NCI-H2081 (cell line): ENCODE data around the gene NFX1.
"Not testable (repeated sequence)": the region's sequence is repeated elsewhere in the genome, so short reads cannot be mapped to it uniquely, and the experiment has no call there.

Source experiments
- DNase-seq, 2 experiments: peaks; one replicate each; lab custom pipeline; 2025; lab: John Stamatoyannopoulos, UW

NFX1 gene

GRCh38 chr9:33388110-33388994 lies 98.0 kb downstream of the NFX1 start:
- no peak for DNase-seq

DNA sequence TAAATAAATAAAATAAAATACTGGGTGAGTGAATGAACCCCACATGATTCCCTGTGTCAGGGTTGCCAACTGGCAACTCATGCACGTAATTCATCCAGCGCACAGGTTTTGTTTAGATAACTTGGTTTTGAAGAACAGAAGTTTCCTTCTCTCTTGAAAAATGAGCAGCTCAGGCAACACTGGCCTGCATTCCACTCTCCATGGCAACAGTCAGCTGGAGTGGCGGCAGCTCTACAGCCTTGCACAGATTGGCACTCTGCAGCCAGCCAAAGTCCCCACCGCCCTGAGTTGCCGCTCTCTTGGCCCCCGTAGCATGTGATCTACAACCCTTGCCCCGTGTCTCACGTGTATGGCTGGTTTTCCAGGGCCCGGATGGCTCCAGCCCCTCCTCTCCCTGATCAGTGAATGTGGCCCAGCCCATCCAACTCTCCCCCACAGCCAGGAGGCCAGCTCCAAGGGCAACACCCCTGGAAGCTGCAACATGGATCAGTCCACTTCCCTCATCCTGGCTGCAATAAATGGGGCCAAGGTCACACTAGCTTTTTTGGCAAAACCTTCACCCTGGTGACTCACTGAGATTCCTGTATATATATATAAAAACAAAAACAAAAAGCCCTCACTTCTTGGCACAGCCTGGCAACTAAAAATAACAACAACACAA lies 100.9 kb downstream of the NFX1 start:
- DNase-seq = not testable (repeated sequence)

- not testable (repeated sequence) for DNase-seq
Measured at GRCh38 chr9:33392591-33393021, 102.3 kb downstream of the NFX1 start.

GRCh38 chr9:33393581-33393980 lies 103.3 kb downstream of the NFX1 start:
- DNase-seq = no peak

- DNase-seq = not testable (repeated sequence)
Measured at GRCh38 chr9:33393986-33394385, 103.7 kb downstream of the NFX1 start.

GRCh38 chr9:33395159-33395879 lies 105.0 kb downstream of the NFX1 start:
- DNase-seq = not testable (repeated sequence)

DNA sequence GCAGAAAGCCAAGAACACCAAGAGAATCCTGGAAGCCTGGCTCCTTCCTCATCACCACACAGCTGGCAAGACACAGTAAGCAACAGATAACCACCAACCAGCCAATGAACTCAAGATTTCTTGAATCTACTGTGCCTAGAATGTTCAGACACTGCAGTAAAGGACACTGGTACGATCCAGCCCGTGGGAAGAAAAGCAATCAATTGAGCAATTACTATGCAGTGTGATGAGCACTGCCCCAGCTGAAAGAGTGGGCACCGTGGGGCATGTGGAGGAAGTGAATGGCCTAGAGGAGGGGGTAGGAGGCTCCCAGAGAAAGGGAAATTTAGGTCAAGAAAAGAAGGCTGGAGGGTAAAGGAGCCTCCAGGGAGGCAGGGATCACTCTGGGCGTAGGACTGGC lies 107.5 kb downstream of the NFX1 start:
- not testable (repeated sequence) for DNase-seq

- not testable (repeated sequence) for DNase-seq
Measured at GRCh38 chr9:33399047-33399446, 108.7 kb downstream of the NFX1 start.

GRCh38 chr9:33401809-33402208 lies 111.5 kb downstream of the NFX1 start:
- not testable (repeated sequence) for DNase-seq

GRCh38 chr9:33402371-33402770 lies 112.1 kb downstream of the NFX1 start, which contains the start of gene AQP7:
TSS of gene AQP7 (minus strand) at chr9:33402568. CDS start at chr9:33401262, 1,306 bp downstream.
- not testable (repeated sequence) for DNase-seq

DNA sequence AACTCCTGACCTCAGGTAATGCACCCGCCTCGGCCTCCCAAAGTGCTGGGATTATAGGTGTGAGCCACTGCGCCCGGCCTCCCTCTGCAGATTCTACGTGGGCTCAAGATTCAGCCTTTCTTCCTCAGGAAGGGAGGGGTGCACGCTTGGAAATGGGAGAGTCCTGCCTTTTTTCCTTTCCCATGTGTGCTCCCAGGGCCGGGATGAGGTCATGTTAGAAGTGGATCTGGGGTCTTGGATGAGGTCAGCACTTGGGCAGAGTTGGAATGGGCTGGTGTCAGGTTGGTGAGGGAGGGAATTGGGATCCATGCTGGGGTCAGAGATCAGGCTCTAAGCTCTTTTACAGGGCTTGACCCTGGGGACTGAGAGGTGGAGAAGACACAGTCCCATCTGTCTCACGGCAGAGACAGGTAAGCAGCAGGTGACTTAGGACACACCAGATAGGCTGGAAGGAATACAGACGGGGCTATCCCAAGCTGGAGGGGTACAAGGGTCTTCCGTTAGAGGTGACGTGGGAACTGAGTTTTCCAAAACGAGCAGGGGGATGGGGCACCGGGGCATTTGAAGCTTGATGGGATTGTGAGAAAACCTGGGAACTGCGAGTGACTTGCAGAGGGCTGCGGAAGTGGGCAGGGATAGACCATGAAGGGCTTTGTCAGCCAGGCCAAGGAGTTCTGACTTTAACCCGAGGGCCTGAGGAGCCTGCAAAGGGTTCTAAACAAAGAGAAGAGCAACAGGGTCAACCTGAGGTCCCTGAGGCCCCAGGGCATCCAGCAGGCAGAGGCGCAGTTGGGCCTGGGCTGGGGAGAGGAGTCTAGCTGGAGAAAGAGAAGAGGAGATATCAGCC lies 113.8 kb downstream of the NFX1 start:
- no peak for DNase-seq

GRCh38 chr9:33404788-33405362 lies 114.6 kb downstream of the NFX1 start:
- no peak for DNase-seq

GRCh38 chr9:33407061-33407460 lies 116.7 kb downstream of the NFX1 start:
- no peak for DNase-seq

DNA sequence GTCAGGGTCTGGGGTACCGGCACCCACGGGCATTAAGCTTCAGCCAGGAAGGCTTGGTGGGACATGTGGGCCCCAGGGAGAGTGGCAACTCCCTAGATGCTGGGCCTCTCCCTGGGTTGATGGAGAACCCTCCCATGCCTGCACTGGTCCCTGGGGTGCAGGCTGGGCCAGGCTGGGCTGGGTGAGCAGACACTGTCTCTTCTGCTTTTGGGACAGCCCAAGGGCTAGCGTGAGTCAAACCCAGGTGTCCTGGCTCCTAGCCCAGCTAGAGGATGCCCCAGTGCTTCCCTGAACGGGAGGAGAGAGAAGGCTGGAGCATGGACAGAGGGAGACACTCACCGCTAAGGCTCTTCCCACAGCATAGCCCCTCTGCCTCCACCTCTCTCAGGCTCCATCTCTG lies 117.8 kb downstream of the NFX1 start:
- no peak for DNase-seq

- DNase-seq = no peak
Measured at GRCh38 chr9:33414268-33414667, 124.0 kb downstream of the NFX1 start.

DNA sequence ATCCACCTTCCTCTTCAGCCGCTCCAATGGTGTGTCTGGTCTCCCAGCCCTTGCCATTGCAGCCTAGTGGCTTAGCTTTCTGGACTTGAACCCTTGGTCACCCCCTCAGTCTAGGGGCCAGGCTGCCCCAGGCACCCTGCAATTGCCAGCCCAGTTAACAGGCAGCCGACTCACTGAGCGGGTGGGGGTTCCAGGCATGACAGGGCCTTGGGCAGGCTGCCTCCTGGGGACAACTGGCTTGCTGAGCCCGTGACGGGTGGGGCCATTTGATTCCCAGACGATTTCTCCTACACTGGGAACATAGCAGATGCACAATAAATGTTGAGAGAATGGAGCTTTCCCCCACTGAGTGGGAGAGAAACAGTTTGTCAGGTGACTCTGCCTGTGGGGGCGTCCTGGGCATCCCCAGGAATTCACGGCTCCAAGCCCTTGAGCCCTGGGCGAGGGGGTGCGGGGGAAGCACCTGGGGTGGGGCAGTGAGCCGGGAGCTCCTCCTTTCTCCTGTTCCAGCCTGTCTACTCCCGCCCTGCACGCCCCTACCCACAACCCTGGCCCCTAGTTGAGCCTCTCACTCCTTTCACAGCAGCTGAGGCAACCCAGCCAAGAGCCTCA lies 124.7 kb downstream of the NFX1 start:
- no peak for DNase-seq

GRCh38 chr9:33415501-33416038 lies 125.3 kb downstream of the NFX1 start:
- DNase-seq = peak; percentile 65 to 85

DNA sequence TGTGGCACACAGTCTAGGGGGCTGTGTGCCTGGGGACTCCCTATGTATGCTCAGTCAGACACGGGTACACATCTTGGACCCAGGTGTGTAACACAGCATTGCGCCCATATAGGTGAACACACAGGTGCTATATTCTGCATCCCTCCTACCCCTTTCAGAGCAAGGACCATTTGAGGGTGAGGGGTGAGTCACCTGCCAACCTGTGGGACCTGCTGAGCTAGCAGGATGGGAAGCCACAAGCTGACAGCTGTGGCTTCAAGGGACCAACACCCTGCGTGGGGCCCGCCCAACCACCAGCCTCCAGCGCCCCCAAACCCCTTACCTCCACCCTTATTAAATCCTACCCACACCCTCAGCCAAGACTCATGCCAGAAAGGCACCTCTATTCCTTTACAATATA lies 126.7 kb downstream of the NFX1 start:
- no peak for DNase-seq

- DNase-seq = no peak
Measured at GRCh38 chr9:33418090-33418489, 127.8 kb downstream of the NFX1 start.

DNA sequence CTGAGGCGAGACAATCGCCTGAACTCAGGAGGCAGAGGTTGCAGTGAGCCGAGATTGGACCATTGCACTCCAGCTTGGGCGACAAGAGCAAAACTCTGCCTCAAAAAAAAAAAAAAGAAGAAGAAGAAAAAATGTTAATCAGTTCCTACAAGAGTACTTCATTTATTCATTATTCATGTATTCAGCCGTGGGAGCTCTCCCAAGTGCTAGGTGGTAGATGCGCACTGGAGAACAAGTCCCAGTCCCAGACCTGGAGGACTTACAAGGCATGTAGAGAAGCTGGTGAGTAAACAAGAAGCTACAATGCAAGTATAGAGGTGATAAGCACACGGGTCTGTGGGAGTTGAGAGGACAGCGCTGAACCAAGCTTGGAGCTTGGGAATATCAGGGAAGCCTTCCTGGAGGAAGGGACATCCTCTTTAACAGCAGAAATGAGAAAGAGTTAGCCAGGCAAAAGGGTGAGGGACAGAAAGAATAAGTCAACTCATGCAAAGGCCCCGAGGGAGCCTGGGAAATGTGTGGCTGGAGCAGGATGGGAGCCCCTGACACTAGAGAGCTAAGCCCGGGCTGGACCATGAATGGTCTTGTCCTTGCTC lies 129.5 kb downstream of the NFX1 start:
- no peak for DNase-seq
